ENCODE measurements around the gene PPP2R2C.

Gene PPP2R2C

DNA sequence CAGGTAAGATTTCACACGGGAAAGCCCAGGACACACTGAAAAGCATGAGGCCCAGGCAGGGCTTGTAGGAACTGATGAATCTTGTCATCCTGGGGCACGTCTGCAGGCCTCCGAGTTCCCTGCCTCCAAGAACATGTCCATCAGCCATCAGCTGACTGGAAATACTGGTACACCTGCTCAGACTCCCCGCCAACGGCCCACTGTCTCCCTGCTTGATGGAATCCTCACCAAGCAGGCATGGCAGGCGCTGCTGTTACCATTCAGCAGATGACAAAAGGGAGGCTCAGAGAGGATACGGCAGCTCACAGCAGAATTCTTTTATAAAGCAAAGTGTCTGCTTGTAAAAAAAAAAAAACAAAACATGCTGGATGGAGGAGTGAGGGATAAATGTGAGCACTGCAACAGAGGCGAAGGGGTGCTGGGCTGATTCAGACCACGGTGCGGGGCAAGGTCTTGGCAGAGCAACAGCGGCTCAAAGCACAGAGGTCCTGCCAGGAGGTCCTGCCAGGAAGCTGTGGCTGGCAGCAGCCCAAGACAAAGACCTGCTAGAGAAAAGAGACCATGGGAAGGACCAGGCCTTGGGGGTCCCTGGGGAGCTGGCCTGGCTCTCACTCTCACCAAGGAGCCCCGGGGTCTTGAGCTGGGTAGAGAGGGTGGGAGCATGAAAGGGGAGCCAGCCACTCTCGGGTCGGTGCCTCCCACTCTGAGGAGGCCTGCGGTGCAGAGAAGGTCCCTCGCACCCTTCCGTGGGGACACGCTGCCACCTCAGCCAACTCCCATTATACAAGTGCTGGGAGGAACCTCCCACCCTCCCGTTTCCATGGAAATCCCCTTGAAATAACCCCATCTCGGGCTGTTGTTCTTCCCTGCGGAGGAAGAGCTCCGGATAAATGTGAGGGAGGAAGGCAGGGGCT is 25.6 kb downstream of the PPP2R2C start:
- DNase-seq, result no peak

DNA sequence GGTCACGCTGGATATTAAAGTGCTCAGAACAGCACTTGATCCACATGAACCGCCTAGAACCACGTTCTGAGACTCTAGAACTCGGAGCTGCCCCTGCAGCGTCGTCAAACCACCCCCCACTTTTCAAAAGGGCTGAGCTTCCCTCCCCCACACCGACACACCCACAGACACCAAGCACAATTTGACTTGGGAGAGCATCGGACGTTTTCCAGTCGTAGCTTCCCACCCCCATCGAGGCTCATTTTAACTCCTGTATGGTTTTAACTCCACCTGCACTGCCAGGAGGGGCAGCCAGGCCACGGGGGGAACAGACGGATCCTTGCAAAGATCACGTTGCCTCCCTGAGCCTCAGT is 26.3 kb downstream of the PPP2R2C start:
- DNase-seq, result no peak

DNA sequence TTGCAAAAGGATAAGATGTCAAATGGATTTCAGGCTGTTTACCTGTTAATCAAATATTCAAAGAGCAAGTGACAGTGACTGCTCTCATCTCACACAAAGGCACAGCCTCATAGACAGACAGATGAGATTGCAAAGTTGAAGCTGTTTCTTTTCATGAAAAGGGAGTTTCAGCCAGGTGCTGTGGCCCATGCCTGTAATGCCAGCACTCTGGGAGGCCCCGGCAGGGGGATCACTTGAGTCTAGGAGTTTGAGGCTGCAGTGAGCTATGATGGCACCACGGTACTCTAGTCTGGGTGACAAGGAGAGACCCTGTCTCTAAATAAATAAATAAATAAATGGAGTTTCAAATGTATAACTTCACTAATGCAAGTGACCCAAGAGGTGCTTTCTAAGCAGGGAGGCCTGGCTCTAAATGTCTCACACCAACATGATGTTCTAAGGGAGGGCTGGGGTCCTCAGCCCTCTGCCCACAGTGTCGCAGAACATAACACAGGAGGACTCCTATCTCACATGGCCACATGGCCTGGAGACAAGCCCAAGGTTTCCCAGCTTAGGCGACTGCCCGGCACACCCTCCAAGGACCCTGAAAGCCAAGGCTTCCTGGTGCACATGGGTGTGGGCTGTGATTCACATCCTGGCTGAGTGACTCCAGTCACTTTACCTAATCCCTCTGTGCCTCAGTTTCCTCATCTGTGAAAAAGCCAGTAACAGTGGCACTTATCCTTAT is 26.8 kb downstream of the PPP2R2C start:
- no peak for DNase-seq

DNA sequence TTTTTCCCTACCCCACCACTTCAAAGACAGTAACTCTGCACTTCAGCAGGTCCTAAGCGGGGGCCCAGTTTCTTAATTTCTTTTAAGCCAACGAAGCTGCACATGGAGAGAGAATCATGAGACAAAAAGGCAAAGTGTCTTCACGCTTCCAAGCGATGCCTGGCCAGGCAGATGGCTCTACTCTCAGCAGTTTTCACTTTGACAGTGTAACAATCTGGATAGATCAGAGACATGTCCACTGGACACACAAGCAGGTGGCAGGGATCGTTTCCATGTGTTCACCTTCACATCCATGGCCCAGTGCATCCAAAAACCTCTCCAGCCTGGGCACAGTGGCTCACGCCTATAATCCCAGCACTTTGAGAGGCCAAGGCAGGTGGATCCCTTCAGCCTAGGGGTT is 27.8 kb downstream of the PPP2R2C start:
- DNase-seq, result no peak

DNA sequence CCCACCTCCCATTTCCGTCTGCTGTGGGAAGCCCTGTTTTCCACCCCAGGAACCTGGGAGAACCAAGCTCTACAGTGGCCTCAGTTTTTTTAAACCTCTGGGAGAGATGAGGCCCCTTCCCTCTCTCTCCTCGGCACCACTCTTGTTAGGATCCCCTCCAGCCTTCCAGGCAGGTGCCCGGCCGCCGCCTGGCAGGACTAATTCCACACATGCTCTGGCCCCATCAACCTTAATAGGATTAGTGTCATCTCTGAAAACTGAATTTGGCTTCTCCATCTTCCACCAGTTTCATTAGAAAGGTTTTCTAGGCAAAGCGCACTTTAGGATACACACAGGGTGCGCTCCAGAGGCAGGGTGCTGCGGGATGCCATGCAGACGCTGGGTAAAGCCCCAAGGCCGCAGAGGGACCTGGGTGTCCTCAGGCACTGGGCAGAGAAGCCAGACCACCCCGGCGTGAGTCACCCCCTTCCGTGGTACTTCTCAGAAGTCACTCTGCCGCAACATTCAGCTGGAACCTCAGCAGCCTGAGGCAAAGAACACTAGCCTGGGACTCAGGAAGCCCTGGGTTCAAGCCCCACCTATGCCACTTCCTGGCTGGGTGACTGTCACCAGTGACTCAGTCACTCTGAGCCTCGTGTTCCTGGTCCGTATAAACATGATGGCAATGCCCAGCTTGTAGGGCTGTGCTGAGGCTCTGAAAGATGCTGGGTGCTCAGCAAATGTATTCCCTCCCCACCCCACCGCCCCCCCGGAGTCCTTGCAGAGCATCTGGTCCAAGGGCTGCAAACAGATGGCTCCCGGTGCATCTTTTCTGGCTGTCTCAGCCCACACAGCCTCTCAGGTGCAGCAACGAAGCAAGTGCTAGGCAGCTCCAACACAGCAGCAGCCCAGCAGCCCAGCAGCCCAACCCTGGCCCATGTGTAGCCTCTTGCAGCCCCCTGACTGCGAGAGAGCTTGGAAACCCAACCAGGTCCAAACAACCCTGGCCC is 29.1 kb downstream of the PPP2R2C start:
- no peak for DNase-seq

DNA sequence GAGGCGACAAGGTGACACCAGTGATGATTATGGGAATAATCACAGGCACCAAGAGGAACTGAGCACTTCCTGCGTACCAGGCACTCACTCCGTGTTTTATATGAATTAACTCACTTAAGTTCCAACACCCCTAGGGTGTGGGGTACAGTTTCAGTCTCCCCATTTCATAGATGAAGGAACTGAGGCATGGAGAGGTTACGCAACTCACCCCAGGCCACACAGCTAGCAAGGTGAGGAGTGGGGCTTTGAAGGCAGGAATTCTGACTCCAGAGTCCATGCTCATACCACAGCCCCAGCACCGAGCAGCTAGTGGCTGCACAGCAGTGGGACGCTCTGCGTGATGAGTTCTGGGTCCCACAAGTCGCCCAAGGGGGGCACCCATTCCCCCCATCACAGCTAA is 29.9 kb downstream of the PPP2R2C start:
- no peak for DNase-seq

DNA sequence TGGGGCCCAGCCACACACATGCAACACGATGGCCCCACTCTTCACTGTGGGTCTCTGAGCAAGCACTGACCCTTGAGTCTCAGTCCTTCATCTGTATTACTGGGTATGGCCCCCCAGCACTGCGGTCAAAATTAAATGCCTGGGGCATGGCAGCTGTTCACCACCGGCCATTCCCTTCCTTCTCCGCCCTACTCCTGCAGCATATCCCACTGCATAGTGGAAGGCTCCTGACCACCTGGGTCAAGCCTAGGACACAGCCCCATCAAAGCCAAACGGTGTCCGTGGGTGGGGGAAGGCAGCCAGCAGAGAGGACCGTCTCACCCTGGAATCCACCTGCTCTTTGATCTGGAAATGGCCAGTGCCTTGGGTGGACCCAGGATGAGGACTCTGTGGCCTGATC is 30.7 kb downstream of the PPP2R2C start:
- DNase-seq, result no peak

DNA sequence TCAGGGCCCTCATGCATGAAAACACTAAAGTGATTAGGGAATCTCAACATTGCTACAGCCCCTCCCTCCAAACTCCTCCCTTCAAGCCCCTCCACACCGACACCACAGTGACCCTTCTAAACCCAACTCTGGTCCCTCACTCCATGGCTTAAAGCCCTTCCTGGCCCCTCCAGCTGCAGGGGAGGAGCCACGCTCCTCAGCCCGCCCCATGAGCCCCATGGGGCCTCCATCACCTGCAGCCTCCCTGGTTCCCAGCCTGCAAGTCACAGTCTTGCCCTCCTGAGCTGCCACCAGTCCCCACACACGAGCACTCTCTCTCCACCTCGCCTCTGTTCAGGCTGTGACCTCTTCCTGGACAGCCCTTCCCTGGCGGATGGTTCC is 31.2 kb downstream of the PPP2R2C start:
- no peak for DNase-seq

DNA sequence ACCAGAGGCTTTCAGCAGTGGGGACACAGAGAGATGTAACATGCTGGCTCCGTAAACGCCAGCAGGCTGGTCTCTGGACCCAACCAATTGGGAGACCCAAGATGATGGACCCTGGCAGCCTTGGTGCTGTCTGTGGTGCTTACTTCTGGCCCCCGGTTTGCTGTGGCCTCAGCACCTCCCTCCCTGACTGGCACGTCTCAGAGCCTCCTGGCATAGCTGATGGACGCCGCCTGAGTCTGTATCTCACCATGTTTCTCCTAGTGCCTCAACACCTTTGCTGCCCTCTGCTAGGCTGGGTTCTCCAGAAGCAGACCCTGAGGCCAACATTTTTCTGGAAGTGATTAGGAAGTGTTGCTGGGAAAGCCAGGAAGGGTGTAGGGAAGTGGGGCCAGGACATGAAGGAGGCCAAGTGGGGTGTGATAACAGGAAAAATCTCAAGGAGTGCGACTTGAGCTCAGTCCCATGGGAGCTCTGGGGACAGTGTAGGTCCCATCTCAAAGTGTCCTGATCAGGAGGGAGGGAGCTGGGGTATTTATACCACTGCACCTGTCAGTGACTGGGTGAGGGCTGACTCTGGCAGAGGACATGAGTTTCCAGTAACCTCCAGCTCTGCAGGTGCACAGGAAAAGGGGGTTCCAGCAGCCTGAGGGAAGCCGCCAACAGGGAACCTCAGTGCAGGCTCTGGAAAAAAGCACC is 31.8 kb downstream of the PPP2R2C start:
- DNase-seq, result no peak

DNA sequence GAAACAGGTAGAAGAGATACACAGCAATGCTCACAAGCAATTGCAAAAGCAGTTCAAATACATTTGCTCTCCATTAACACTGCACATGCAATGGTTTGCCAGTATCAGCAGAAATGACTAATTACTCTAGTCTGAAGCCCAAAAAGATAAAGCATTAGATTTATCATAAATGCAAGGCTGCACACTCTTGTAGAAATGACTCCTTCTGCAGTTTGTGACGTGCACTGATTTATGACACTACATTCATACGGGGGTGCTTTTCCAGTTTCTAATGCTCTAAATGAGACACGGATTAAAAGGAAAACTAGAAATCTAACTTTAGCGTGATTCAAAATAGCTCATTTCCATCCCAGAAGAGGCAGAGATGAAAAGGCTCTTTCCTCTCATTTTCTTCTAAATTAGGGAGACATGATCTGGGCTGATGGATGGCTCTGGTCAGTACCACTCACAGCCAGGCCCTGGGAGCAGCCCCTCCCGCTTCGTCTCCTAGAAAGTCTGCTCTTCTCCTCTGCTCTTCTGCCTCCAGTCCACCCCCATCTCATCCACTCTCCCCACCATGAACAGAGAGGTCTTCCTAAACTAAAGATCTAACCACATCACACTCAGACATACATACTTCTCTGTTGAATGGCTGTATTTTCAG is 33.2 kb downstream of the PPP2R2C start:
- DNase-seq, result no peak

DNA sequence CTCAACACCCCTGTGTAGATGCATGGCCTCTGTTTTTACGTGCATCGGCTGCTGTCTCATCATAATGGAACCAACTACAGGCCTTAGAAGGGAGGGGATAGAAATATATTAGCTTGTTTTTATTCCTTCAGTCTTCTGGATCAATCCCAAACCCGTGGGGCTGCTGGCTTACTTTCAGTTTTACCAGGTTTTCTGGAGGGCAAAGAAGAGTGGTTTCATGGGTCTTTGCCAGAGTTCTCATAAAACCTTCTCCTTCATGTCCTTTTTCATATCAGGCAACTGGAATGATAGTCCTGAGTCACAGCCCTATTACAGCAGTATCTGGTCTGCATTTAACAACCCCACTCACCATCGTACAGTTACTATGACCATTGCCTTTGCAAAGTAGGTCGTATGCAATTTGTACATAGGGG is 34.6 kb downstream of the PPP2R2C start:
- peak; percentile 18 for DNase-seq

DNA sequence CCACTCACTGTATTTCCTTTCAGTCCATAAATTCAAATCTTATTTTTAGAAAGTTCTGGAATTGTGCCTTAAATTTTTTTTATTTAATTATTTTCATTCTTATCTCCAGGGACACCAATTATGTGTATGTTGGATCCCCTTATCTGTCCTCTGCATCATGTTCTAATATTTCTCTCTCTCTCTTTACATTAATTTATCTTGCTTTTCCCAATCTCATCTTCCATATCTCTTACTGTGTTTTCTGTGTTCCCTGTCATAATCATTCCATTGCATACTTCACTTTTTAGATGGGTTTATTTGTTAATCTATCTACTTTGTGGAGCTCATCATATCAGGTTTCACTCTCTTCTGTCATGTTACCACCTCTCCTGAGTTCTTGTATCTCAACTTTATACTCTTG is 37.4 kb downstream of the PPP2R2C start:
- no peak for DNase-seq

DNA sequence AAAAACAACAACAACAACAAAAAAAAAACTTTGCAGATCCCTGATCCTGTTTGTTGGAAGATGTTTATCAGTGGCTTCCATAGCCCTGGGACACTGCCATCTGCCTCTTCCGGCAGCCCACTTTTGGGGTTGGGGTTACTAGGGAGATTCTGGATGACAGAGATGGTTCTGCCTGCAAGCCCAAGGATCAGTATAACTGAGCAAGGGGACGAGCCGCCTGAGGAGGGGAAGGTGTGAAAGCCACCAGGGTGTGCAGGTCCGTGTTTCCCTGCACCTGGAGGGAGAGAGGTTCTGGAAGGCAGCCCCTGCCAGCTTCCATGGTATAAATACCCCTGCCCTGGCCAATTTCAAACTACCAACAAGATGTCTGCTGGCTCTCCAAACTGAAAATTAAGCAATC is 41.5 kb downstream of the PPP2R2C start:
- DNase-seq, result no peak

DNA sequence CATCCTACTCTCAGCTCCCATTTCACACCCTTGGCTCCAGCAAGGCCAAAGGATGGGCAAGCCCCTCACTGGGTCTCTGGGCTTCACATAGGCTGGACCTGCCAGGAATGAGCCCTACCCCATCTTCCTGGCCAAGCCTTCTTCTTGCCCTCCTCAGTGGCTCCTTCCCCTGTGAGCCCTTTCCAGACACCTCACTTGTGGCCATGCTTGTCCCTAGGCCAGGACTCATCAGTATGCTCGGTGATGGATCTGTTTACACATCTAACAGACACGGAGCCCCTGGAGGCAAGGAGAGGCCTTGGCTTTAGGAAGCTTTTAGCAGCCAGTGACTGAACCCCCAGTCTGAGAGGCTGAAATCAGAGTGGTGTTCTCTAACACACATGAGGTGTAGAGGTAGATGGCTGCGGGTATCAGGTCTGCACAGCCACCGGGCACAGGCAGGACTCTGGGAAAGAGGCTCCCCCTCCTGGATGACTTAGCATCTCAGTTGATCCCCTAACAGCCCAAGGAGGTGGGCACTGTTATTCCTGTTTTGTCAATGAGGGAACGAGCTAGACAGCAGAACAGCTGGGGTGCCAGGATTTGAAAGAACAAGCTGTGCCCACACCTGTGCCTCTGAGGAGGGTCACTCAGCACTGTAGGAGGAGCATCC is 44.8 kb downstream of the PPP2R2C start:
- no peak for DNase-seq

DNA sequence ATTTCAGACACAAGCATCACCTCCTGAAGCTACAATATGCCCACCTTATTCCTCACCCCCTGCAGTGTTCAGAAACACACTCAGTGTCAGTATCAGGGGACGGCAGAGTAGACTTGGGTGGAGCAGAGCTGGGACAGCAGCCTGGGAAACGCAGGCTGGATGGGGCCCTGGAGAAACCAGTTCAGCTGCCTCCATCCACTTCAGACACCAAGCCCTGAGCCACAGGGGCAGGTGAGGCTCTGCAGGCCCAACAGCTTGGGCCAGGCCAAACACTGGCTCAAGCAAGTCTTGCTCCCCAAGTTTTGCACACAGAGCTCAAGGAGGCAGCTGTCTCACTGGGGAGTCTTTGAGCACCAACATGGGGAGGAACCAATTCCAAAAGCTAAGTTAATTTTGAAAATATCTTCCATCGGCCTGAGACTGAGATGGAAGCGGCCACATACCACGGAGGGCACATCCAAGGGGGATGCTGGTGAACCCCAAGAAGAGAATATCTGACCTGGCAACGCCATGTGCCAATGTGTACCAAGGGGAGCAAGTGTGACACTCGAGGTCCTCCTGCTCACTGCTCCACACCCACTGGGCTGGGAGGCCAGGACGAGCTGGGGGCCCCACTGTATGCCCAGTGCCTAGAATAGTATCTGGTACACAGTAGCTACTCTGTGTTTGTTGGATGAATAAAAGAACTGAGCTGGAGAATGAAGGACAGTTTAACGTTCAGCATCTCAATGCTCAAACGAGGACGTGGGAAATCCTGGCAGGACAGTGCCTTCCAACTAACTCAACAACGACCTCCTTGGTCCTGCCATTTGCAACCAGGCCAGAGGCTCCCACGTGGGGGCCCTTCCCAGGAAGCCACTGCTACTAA is 45.6 kb downstream of the PPP2R2C start:
- DNase-seq, result no peak

DNA sequence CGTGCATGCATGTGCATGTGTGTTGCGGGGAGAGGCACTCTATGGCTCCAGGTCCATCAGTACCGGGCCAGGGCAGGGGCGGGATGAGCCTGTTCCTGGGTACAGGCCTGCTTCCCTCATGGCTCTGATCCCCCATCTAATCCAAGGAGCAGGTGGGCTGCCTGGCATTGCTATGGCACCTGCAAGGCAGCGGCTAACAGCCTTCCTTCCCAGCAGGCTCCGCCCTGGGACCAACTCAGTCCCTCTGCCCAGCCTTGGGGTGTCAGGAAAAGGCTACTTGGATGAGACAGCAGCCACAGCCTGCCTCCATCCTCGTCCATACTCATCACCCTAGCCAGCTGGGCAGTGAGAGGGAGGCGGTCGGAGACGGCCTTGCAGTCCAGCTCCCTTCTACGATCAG is 46.5 kb downstream of the PPP2R2C start:
- DNase-seq, result no peak

DNA sequence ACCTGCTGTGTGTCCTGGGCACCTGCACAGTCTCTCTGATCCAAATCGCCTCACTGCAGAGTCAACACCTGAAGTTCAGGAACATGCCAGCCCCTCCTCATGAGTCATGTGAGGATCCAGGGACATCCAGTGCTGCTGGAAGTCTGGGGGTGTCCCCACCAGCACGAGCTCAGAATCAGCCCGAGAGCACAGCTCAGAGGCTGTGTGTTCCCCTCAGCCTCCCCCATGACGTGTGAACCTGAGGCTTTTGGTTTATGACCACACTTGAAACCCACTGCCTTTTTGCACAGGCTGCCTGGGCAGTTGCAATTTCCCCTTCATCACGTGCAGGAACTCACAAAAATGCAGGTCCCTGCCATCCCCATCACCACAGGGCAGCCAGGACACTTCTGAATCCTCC is 47.1 kb downstream of the PPP2R2C start:
- DNase-seq, result no peak

DNA sequence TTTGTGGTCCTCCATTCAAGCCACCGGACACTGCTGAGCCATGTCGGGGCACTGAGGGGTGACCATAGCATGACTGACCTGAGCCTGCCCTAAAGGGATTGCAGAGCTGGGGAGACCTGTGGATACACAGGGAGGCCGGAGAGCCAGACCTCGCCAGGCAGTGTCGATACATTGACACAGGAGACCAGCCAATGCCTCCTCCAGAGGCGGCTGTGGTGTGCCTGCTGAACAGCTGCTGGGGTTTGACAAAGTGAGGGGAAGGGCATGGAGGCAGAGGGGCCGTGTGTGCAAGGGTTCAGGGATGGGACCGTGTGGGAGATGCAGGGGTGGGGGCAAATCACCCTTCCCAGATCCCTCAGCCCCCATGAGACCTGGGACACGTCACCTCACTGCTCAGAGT is 48.0 kb downstream of the PPP2R2C start:
- no peak for DNase-seq

DNA sequence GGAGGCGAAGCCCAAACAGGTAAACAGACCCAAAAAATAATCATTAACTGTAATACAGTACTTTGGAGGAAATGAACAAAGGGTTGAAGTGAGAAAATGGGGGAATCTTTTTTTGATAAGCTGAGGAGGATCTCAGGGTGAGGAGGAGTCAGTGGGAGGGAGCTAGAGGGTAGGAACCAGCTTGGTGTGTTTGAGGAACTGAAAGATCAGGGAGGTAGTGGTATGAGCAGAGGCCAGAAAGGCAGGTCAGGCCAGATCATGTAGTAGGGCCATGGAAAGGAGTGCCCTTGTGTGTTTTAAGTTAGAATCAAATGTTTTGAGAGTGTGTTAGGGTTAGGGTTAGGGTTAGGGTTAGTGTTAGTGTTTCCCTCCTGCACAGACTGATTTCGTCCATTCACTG is 48.8 kb downstream of the PPP2R2C start:
- no peak for DNase-seq

DNA sequence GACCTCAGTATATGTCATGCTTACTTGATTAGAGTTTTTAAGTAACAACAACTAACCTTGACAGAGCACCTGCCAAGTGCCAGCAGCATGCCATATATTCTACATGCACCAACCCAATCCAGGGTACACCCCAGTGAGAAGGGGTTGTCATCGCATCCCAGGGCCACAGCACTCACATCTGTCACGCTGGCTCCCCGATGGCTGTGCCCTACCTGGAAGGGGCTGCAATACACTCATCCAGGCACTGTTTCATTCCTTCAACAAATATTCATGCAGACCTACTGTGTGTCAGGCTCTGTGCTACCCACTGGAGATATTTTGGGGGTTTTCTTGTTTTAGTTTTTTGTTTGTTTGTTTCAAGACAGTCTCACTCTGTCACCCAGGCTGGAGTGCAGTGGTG is 49.5 kb downstream of the PPP2R2C start:
- DNase-seq, result no peak

DNA sequence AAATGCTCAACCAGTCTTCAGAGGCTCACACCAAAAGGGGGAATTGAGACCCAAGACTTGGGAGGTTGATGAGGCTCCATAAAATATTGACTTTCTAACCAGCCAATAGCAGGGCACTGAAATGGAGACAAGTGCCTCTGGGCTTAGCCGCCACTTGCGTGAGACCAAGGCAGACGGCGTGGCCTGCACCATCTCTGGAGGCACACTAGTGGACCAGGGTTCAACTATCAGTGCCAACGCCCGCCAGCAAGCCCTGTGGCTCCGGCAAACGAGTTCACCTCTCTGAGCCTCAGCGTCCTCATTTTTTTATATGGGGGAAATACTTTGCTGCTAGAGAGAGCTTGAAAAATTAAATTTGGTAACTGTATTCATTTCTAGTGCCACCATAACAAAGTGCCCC is 50.3 kb downstream of the PPP2R2C start:
- no peak for DNase-seq

All from NCI-H226 (cell line).